Endodermal cell (in vitro differentiated cells): ENCODE measurements around the gene GRPEL2. TPM values are rescaled to one million over a fixed set of nuclear protein-coding genes. Genes with fewer than 3 reads are reported as not detected.

Experiments used
- DNase-seq: peaks from one replicate; pipeline ENCODE4 v3.0.0-alpha.2; 2017
- H3K27ac ChIP-seq: 2 replicates; pipeline ENCODE4 v1.5.1; 2013; ENCODE audit warnings: mild to moderate bottlenecking, low read depth, low read length, moderate library complexity
- H3K27me3 ChIP-seq: 2 replicates; pipeline ENCODE4 v1.6.1; 2013; ENCODE audit warnings: mild to moderate bottlenecking, low read length, moderate library complexity; ENCODE audit not compliant: insufficient read depth, control insufficient read depth, poor library complexity, severe bottlenecking
- H3K36me3 ChIP-seq: 2 replicates; pipeline ENCODE4 v1.7.0; 2013; ENCODE audit warnings: mild to moderate bottlenecking, low read length, moderate library complexity; ENCODE audit not compliant: control insufficient read depth, insufficient read depth
- H3K4me1 ChIP-seq: one replicate; pipeline ENCODE4 v1.7.0; 2013; ENCODE audit warnings: low read length; ENCODE audit not compliant: control insufficient read depth, insufficient read depth
- H3K4me3 ChIP-seq: 2 replicates; pipeline ENCODE4 v1.5.1; 2013; ENCODE audit warnings: mild to moderate bottlenecking, low read length, moderate library complexity
- H3K9ac ChIP-seq: 2 replicates; pipeline ENCODE4 v1.6.1; 2013; ENCODE audit warnings: mild to moderate bottlenecking, low read length, moderate library complexity; ENCODE audit not compliant: poor library complexity, severe bottlenecking; ENCODE audit errors: extremely low read depth
- H3K9me3 ChIP-seq: 2 replicates; pipeline ENCODE4 v1.6.1; 2013; ENCODE audit warnings: mild to moderate bottlenecking, low read length, moderate library complexity; ENCODE audit not compliant: control insufficient read depth
- H3K27ac Mint-ChIP-seq: 2 replicates; pipeline ENCODE4 v1.8.0; 2020; ENCODE audit warnings: mixed read lengths
- H3K27me3 Mint-ChIP-seq: 2 replicates; pipeline ENCODE4 v1.8.0; 2021; ENCODE audit warnings: mild to moderate bottlenecking, mixed read lengths; ENCODE audit not compliant: insufficient read depth
- H3K36me3 Mint-ChIP-seq: 2 replicates; pipeline ENCODE4 v1.8.0; 2020; ENCODE audit warnings: low read depth, mixed read lengths
- H3K4me1 Mint-ChIP-seq: 2 replicates; pipeline ENCODE4 v1.8.0; 2020; ENCODE audit warnings: mixed read lengths
- H3K4me3 Mint-ChIP-seq: 2 replicates; pipeline ENCODE4 v1.8.0; 2020; ENCODE audit warnings: mild to moderate bottlenecking, moderate library complexity, mixed read lengths
- H3K9me3 Mint-ChIP-seq: 2 replicates; pipeline ENCODE4 v1.8.0; 2020; ENCODE audit warnings: mild to moderate bottlenecking, mixed read lengths
- WGBS, 2 experiments: methylation state at CpG; one replicate each; pipeline versions ENCODE4 v1.1.5 to v1.1.7; 2013; ENCODE audit warnings: missing lambda C conversion rate in 2 of 2, mixed read lengths in 1 of 2; ENCODE audit not compliant: insufficient coverage in 1 of 2, insufficient read length in 1 of 2; 5-methylcytosine and 5-hydroxymethylcytosine counted together
- total RNA-seq, 2 donors: library from RNA; stranded (reverse); fragmentation: NEBNext Ultra II Directional in 1 of 2; extraction: Animal tissue kit (Norgen Biotek cat#: 25700) in 1 of 2; gene quantifications; 2 replicates in 1 of 2; 3 replicates in 1 of 2; pipeline ENCODE4 v1.2.1, GENCODE V29; 2021
- TF ChIP-seq, protein P1 (sequence below): fragments of 200-600 bp; sonication (generic); conservative IDR thresholded peaks from 2 replicates; pipeline ENCODE4 v1.5.0; 2021; ENCODE audit warnings: antibody characterized with exemption, mild to moderate bottlenecking

GRPEL2 gene
- total RNA-seq, 2 donors from 2014 or later = 26.2 to 31.6 TPM

DNA sequence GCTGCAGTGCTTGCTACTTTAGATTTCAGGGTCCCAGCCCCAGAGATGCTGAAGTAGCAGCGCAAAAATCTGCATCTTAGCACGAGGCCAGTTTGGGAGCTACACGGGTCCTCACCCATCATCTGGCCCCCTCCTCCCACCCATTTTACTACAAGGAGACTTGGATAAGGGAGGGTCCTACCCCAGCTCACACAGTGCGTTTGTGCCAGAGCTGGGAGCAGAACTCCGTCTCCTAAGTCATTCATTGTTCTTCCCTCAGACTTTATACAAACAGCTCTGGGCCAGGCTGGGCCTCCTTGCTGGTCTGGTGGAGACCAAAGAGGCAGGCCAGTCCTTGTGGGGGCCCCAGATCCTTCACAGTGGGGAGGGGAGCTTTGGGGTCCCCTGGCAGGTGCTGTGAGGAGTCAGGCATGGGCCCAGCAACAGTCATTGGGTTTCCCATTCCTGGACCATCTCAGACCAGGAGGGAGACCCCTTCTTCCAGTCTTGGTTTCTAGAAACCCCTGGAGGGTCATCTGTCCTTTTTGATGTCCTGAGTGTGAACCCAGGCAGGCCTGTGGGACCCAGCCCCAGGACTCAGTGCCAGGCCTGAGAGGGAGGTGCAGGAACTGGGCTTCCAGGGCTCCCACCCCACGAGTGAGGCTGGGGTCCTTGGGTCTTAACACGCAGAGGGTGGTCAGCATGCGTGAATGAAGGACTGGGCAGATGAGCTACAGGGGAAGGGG, 36.1 kb downstream of the GRPEL2 start:
- DNase-seq = no peak
- Mint-ChIP-seq H3K9me3 (no peaks in the 10 kb centered on the region), H3K27ac (no peak overlapping the region), H3K36me3 (no peaks in the 10 kb centered on the region), H3K27me3 (no peaks in the 10 kb centered on the region), H3K4me3 (no peak overlapping the region), H3K4me1 (peaks cover 17% of the 10 kb centered on the region)
- Histone ChIP-seq H3K4me3 (no peak overlapping the region), H3K9me3 (no peaks in the 10 kb centered on the region), H3K27me3 (no peaks in the 10 kb centered on the region), H3K27ac (no peak overlapping the region), H3K9ac (no peak overlapping the region), H3K4me1 (peaks cover 6% of the 10 kb centered on the region), H3K36me3 (no peaks in the 10 kb centered on the region)
- 0 to 54% methylated on average over 2 to 8 of the region's 8 CpGs for WGBS, 2 experiments
- TF ChIP-seq, protein P1, sequence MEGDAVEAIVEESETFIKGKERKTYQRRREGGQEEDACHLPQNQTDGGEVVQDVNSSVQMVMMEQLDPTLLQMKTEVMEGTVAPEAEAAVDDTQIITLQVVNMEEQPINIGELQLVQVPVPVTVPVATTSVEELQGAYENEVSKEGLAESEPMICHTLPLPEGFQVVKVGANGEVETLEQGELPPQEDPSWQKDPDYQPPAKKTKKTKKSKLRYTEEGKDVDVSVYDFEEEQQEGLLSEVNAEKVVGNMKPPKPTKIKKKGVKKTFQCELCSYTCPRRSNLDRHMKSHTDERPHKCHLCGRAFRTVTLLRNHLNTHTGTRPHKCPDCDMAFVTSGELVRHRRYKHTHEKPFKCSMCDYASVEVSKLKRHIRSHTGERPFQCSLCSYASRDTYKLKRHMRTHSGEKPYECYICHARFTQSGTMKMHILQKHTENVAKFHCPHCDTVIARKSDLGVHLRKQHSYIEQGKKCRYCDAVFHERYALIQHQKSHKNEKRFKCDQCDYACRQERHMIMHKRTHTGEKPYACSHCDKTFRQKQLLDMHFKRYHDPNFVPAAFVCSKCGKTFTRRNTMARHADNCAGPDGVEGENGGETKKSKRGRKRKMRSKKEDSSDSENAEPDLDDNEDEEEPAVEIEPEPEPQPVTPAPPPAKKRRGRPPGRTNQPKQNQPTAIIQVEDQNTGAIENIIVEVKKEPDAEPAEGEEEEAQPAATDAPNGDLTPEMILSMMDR = no peak

DNA sequence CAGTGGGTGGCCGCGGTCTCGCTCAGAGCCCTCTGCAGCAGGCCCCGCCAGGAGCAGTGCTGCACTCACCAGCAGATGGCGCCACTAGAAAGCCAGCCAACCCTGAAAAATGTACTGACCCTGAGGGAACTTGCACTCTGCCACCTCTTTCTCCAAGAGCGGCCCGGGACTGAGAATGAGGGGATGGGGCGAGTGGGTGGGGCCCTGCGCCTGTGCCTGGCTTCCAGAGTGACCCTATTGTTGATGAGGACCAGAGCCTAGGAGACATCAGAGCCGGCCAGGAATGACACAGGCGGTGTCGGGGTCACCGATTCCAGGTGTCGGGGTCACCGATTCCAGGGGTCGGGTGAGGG, 36.7 kb downstream of the GRPEL2 start:
- Mint-ChIP-seq H3K27me3 (no peaks in the 10 kb centered on the region), H3K36me3 (no peaks in the 10 kb centered on the region), H3K27ac (no peak overlapping the region), H3K9me3 (no peaks in the 10 kb centered on the region), H3K4me1 (peaks cover 18% of the 10 kb centered on the region), H3K4me3 (no peak overlapping the region)
- no peaks in the 10 kb centered on the region for H3K9me3 ChIP-seq
- H3K4me1 ChIP-seq = peaks cover 6% of the 10 kb centered on the region
- H3K4me3 ChIP-seq = no peak overlapping the region
- no peaks in the 10 kb centered on the region for H3K27me3 ChIP-seq
- no peak overlapping the region for H3K9ac ChIP-seq
- 46 to 65% methylated on average over 6 to 16 of the region's 16 CpGs for WGBS, 2 experiments
- peak; percentile 97 for DNase-seq
- TF ChIP-seq, protein P1 = peak; percentile 96
- H3K27ac ChIP-seq = no peak overlapping the region
- no peaks in the 10 kb centered on the region for H3K36me3 ChIP-seq

DNA sequence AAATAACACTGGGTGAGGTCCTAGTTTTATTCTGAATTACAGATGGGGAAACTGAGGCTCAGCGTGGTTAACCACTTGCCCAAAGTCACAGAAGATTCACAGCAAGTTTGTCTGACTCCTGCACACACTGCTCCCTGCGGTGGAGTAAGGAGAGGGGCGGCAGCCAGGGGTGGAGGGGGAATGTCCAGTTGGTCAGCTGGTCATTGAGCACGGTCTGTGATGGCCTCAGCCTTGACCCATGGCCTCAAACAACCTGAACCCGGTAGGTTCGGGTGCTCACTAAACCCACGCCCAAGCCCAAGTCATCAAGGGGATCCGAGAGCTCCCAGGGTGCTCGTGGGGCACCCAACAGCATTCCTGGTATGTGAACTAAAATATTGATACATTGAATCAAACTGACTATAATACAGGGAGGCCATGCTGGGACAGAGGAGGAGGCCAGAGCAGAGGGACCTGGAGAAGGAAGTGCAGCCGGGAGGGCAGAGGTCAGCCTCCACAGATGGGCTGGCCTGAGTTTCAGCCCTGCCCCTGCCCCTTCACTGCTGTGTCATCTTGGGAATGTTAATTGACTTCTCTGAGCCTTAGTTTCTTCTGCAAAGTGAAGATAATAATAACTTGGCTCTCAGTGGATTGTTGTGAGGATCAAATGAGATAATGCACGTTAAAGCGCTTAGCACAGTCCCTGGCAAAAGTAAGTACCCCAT, 37.4 kb downstream of the GRPEL2 start:
- TF ChIP-seq, protein P1 = no peak
- Histone ChIP-seq H3K27me3 (no peaks in the 10 kb centered on the region), H3K36me3 (no peaks in the 10 kb centered on the region), H3K9me3 (no peaks in the 10 kb centered on the region), H3K4me3 (no peak overlapping the region), H3K4me1 (peaks cover 6% of the 10 kb centered on the region), H3K9ac (no peak overlapping the region), H3K27ac (no peak overlapping the region)
- H3K9me3 Mint-ChIP-seq = no peaks in the 10 kb centered on the region
- no peak overlapping the region for H3K27ac Mint-ChIP-seq
- no peaks in the 10 kb centered on the region for H3K36me3 Mint-ChIP-seq
- DNase-seq = no peak
- no peaks in the 10 kb centered on the region for H3K27me3 Mint-ChIP-seq
- H3K4me3 Mint-ChIP-seq = no peak overlapping the region
- WGBS, 2 experiments = 91 to 96% methylated on average over 7 to 12 of the region's 12 CpGs
- H3K4me1 Mint-ChIP-seq = peaks cover 18% of the 10 kb centered on the region
